Spinal cord (tissue), 4 donors: ENCODE data around the gene RFC3. TPM values are rescaled to one million over a fixed set of nuclear protein-coding genes. Genes with fewer than 3 reads are reported as not detected.

ENCODE experiments used
- polyA plus RNA-seq, 2 donors: library from polyadenylated mRNA; unstranded; fragments of 120-200 nt; gene quantifications; one replicate each; pipeline ENCODE4 v1.2.1, GENCODE V29; 2013; ENCODE audit not compliant: insufficient read length in 2 of 2
- small RNA-seq: library from RNA; depleted of rRNA; stranded (forward); fragments of <200 nt; gene quantifications from one replicate; pipeline ENCODE3, GENCODE V24; 2014; ENCODE audit warnings: low replicate concordance
- total RNA-seq, 2 donors: library from RNA; depleted of rRNA in 1 of 2; stranded (reverse); fragments of 120-200 nt in 1 of 2; fragments of >200 nt in 1 of 2; gene quantifications; one replicate each; pipeline versions ENCODE4 v1.2.3 to v1.2.4, GENCODE V29; 2013 to 2014

Gene RFC3
- total and polyA plus RNA-seq, 4 donors, result 12.0 to 23.2 (median 19.4) TPM

Small RNAs within 50 kb of the gene (small RNA-seq; reads per million reads assigned to genes)
- 0.12 reads per million for gene RNU5A-4P
